GM21447 (cell line): Measurements from ENCODE around the gene SYNJ1.
A peak's percentile ranks its signal among the peaks of the same experiment; 100 is the strongest.
"Not testable (repeated sequence)": the region's sequence is repeated elsewhere in the genome, so short reads cannot be mapped to it uniquely, and the experiment has no call there.

Experiments used
- ATAC-seq: cut with Tn5 transposase; IDR thresholded peaks from one replicate; pipeline ENCODE4 v1.9.1; 2021; ENCODE audit not compliant: unreplicated experiment

SYNJ1 gene, protein sequence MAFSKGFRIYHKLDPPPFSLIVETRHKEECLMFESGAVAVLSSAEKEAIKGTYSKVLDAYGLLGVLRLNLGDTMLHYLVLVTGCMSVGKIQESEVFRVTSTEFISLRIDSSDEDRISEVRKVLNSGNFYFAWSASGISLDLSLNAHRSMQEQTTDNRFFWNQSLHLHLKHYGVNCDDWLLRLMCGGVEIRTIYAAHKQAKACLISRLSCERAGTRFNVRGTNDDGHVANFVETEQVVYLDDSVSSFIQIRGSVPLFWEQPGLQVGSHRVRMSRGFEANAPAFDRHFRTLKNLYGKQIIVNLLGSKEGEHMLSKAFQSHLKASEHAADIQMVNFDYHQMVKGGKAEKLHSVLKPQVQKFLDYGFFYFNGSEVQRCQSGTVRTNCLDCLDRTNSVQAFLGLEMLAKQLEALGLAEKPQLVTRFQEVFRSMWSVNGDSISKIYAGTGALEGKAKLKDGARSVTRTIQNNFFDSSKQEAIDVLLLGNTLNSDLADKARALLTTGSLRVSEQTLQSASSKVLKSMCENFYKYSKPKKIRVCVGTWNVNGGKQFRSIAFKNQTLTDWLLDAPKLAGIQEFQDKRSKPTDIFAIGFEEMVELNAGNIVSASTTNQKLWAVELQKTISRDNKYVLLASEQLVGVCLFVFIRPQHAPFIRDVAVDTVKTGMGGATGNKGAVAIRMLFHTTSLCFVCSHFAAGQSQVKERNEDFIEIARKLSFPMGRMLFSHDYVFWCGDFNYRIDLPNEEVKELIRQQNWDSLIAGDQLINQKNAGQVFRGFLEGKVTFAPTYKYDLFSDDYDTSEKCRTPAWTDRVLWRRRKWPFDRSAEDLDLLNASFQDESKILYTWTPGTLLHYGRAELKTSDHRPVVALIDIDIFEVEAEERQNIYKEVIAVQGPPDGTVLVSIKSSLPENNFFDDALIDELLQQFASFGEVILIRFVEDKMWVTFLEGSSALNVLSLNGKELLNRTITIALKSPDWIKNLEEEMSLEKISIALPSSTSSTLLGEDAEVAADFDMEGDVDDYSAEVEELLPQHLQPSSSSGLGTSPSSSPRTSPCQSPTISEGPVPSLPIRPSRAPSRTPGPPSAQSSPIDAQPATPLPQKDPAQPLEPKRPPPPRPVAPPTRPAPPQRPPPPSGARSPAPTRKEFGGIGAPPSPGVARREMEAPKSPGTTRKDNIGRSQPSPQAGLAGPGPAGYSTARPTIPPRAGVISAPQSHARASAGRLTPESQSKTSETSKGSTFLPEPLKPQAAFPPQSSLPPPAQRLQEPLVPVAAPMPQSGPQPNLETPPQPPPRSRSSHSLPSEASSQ (N-terminal part only)

DNA sequence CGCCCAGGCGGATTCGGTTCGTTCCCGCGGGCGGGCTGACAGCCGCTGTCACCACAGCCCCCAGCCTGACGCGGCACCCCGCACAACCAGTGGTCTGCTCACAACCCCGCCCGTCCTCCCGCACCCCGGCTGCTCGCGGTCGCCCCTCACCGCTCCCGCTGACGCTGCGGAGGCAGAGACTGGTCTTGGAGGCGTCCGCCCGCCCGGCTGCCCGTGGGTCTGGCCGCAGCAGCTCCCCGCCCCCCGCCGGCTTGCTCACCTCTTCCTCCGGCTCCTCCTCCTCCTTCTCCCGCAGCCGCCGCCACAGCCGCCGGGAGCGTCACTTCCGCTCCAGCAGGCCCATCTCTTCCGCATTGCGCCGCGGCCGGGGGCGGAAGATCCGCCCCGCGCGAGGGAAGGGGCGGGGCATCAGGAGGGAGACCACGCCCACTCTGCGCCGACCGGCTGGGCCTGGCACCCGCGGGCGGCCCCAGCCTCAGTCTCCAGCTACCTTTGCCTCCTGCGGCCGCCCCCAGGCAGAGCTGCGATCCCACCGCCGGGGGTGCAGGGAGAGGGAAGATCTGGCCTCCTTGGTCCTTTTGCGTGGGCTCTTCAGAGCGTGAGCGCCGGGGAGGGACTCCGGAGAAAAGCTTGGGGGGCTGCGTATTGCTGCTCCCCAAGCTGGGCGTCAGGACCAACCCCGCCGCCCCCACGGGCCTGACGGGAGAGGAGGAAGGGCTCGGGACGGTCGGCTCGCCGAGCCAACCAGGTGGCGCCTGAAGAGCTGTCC is at the start of gene SYNJ1:
Gene SYNJ1 (minus strand): TSS at position 327 of the 769 bp plus-strand sequence. CDS start 1,118 bp downstream, outside the sequence.
- peak; percentile 83 for ATAC-seq

DNA sequence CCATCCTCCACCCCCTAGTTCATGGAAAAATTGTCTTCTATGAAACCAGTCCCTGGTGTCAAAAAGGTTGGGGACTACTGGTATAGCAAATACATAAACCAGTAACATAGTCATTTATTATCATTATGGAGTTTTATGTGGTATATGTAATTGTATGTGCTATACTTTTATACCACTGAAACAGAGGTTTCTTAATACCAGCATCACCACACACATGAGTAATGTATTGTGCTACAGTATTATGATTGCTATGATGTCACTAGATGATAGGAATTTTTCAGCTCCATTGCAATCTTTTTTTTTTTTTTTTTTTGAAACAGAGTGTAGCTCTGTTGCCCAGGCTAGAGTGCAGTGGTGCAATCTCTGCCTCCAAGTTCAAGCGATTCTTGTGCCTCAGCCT is 49.5 kb upstream of the SYNJ1 start:
- no peak for ATAC-seq

DNA sequence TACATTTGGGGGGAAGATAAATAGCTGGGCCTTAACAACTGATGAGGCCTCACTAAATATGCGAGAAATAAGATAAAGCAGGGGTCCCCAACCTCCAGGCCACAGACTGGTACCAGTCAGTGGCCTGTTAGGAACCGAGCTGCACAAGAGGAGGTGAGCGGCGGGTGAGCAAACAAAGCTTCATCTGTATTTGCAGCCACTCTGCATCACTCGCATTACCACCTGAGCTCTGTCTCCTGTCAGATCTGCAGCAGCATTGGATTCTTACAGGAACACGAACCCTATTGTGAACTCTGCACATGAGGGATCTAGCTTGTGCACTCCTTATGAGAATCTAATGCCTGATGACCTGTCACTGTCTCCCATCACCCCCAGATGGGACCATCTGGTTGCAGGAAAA is 48.9 kb upstream of the SYNJ1 start:
- ATAC-seq: no peak

DNA sequence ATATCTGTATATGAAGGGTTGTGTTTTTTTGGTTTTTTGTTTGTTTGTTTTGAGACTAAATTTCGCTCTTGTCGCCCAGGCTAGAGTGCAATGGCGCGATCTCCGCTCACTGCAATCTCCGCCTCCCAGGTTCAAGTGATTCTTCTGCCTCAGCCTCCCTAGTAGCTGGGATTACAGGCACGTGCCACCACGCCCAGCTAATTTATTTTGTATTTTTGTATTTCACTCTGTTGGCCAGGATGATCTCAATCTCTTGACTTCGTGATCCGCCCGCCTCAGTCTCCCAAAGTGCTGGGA is 45.2 kb upstream of the SYNJ1 start:
- ATAC-seq: not testable (repeated sequence)

DNA sequence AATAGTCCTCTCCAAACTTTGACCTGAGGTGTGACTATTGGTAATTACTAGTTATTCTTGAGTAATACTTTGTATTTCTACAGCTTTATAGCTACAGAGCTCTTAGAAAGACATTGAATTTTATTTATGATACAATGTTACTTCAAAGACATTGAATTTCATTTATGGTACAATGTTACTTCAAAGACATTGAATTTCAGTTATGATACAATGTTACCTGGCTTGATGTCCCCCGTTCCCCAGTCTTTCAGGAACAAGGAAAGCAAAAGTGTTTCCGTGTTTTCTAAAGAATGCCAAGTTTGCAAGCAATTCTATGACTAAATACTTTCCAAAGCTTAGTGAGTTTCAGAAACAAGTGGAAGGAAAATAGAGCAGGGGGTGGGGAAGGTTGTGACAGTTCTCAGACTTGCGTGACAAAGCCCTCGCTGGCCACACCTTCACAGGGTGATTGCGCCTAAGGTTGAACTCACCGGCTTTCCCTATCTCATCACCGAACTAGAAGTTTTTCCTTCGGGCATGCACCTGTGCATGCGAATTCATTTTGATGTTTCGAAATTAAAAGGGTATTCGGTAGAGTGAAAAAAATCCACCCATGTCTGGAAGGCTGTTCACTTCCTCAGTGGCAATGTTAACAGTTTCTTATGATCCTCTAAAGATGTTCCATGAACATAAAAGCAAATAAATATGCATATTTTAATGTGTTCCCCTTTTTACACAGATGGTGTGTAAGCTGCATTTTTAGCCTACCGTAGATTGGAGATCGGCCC is 44.7 kb upstream of the SYNJ1 start:
- no peak for ATAC-seq

DNA sequence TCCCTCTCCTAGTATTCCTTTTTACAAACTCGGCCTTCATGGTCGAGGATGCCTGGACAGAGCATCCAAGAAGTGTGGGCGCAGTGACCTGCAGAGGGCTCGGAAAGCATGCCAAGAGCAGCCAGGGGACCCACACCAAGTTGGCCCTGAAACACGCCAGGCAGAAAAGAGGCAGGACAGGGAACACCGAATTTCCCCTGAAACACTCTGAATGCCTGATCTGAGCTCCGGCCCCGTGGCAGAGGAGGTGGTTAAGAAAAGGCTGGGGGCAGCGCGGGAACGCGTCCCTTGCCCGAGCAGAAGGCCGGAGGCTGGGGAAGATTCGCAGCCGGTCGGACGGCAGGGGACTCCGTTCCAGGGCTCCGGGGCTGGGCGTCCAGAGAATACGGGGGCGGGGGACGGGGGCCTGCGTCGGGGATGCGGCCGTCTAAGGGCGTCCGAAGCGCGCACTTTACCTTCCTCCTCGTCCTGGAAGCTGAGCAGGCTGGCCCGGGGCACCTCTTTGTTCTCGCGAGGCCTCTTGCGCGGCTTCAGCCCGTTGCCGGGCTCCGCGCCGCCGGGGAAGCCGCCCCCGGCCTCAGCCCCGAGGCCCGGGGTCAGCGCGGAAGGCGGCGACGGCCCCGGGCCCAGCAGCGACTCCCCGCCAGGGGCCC is 43.2 kb upstream of the SYNJ1 start:
- ATAC-seq: peak; percentile 30

DNA sequence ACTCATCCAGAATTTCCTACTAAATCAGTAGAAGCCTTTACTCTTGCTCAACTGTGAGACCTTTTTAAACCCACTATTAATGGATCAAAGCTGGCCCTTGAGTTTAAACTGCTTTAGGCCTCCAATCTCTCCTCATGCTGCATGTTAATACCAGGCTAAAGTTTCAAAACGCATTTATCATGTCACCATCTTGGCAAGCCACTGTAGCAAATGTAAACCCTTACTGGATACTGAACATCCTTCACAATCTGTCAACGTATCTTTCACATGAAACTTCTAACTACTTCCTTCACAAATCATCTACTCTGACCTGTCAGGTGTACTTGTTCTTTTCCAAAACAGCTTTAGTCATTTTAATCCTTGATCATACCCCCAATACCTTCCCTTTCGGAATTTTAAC is 40.7 kb upstream of the SYNJ1 start:
- ATAC-seq: no peak

DNA sequence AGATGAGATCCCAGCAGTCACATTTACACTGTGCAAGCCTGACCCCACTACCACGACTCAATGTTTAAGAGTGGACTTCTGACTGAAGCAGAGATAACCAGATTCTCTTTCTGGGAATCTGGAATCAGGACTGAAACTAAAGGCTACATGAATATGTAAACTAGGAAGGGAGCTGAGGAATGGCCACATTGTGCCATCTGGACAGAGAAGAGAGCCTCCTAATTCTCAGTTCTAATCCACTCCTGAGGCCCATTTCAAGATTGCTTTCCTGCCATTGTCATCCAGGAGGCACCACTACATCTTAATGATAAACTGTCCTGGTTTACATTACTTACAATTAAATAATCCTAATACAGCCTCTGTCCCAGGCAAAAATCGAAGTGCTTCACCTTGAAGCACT is 37.2 kb upstream of the SYNJ1 start:
- ATAC-seq: no peak

DNA sequence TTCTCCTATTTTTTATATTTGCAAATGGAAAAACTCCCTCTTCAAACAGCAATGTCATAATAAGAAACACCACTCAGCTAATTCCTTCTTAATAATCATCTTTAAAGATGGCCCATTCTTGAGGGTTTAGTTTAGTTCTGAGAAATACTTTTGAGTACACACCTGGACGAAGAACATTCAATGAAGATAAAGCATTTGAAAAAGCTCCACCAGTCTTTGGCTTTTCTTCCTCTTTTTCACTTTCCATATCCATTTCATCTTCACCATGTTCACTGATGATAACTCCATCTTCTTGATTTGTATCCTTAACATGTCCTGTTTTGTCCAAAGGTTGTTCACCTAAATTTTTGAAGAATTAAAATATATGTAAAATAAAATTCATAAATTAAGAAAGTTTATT is 36.4 kb upstream of the SYNJ1 start:
- ATAC-seq: no peak

DNA sequence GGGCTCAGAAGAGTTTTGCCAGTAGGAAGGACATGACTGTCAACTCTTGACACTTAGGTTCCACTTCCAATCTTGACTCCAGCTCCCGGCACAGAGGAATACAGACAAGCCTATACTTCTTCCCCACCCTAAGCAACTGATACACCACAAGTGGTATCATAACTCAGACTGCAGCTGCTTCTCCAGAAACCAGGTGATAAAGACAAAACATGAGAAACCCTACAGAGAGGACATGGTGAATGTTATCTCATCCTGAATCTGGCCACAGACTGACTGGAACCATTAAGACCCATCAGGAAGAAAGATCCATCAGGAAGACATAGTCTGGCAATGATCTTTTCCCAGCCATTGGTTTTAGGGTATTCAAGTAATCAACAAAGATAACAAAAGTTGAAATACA is 30.0 kb upstream of the SYNJ1 start:
- ATAC-seq: no peak

DNA sequence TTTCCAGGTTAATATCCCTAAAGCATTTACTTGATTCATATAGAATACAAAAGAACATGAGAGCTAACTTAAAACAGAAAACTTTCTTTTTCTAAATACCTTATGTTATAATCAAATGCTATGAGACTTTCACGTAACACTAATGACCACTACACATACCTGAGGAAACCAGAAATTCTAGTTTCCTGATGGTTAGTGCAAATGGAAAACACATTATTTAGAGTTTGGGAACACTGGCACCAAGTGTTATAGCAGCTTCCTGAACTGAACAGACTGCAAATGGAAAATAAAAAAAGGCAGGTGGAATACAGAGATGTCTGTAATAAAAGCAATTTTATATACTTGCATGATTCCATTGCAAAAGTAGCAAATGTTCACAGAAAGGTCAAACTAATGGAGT is 28.3 kb upstream of the SYNJ1 start:
- no peak for ATAC-seq

DNA sequence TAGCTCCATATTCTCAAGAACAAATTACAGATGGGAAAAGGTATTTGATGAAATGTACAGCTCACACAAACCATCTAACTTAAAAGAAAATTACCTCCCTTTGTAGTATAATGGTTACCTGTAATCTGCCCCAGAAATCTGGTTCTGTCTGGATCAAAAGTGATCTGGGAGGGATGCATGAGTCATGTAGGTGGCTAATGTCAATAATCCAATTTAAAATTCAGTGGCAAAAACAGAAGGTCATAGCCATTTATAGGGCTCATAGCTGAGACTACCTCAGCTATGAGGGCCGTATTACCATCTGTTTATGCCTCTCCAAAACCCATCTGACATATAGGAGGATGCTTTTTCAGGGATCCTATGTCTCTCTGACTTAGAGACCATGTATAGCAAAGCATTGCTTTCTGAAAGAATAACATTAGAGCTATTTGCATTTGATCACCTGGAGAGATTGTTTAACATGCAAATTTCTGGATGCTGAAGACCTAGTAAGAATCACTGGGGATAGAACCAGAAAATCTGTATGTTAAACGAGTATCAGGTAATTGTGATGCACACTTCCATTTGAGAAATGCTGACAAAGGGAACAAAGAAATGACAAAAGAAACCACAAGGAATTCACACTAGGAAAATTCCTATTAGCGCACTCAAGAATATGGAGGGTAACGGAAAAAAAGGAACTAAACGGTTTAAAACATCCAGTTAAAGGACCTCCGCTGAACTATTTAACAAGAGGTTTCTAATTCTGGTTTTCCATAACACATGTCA is 26.2 kb upstream of the SYNJ1 start:
- ATAC-seq: no peak

DNA sequence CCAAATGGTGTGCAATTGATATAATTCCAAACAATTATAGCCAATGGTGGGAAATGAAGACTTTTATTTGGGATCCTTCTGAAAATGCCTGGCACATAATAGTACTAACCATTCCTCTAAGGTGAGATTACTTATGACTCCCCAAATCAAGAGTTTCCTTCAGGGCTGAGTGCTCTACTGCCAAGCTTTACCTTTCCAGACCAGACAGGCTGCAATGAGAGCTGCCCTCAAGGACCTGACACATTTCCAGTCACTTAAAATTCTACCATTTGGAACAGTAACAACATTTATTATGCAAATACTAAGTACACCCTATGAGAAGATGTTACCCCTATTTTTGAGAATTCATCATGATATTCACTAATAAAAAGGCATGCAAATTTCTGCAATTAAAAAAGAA is 22.6 kb upstream of the SYNJ1 start:
- ATAC-seq: no peak

DNA sequence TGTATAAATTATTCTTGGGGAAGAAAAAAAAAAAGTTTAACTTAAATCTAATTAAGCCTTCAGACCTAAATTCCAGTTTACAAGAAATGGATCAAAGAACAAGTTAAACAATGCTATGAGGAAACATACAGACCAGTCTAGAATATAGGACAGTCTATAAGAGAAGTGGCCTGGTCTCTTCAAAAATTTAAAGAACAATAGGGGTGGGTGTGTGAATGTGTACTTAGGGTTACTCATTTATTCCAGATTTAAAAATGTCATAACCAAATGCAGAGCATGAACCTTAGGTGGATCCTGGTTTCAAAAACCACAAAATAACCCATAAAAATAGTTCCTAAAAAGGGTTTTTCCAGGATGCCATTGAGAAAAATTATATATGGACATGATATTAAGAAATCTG is 21.8 kb upstream of the SYNJ1 start:
- ATAC-seq: no peak

DNA sequence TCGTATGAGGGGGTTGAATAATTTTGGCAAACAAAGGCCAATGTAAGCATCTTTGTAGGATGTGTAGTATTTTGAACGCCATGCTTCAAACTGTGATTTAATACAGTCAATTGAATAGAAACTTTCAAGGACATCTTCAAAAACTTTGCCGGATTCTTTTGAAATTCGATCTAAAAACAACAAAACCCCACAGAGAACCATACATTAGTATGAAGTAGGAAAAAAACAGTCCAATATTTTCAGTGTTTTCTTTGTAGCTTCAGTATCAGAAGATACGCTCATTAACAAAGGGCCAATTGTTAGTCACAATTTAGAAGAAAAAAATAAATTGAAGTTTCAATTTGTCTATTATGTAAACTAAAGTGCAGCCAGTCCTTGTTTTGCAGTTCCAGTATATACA is 20.7 kb upstream of the SYNJ1 start:
- no peak for ATAC-seq

DNA sequence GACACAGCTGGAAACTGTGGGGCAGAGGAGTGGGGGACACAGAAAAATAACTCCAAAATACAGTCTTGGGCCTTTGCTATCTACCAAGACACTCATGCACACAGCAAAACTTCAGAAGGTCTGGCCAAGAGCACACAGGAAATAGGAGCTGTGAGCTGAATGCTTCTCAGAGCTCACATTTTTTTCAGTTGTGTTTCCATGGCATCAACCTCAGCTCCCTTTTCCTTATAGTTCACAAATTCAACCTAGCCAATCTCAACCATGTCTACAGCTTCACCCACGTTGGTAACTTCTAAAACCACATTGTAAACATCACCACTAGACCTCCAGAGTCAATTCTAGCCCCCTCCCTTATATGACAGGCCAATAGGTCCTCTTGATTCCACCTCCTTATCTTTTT is 19.6 kb upstream of the SYNJ1 start:
- ATAC-seq: no peak

DNA sequence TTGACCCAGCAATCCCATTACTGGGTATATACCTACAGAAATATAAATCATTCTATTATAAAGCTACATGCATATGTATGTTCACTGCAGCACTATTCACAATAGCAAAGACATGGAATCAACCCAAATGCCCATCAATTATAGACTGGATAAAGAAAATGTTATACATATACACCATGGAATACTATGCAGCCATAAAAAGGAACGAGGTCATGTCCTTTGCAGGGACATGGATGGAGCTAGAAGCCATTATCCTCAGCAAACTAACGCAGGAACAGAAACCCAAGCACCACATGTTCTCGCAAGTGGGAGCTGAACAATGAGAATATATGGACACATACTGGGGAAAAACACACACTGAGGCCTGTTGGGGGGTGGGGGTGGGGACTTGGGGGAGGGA is 18.9 kb upstream of the SYNJ1 start:
- not testable (repeated sequence) for ATAC-seq

DNA sequence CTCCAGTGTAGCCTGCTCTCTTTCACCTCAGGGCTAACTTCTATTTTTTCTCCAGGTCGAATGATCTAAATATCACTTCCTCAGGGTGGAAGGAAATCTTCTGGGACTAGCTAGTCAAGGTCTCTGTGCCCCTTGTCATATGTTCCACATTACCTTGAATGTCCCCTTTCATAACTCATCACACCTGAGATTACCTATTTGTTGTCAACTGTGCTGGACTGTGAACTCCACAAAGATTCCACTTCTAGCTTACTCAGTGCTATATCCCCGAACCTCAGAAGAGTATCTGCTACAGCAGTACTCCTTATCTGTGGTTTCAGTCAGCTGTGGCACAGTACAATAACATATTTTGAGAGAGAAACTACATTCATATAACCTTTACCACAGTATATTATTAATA is 14.6 kb upstream of the SYNJ1 start:
- ATAC-seq: no peak

DNA sequence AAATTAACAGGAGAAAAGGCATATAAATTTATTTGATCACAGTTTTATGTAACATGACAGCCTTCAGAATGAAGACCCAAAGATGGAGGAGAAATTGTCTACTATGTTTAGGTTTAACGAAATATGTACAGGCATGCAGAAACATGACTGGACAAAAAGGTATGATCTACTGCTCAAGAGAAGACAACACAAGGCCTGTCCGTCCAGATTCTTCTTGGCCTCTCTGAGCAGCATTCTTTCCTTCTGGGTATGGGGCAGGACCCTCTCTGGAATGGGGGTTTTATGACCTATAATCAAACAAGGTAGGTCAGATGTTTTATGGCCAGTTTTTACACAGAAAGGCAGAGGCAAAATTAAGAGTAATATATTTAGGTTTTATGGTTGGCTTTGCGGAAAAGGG is 13.5 kb upstream of the SYNJ1 start:
- ATAC-seq: no peak
